GDM1 (cell line): ENCODE data around the gene UBAP2L.
A peak's percentile ranks its signal among the peaks of the same experiment; 100 is the strongest.
"Not testable (repeated sequence)": the region's sequence is repeated elsewhere in the genome, so short reads cannot be mapped to it uniquely, and the experiment has no call there.

ENCODE experiments used
- DNase-seq: peaks from one replicate; lab custom pipeline; 2025; lab: John Stamatoyannopoulos, UW

UBAP2L gene

GRCh38 chr1:154205778-154206177 is 15.0 kb upstream of the UBAP2L start:
- not testable (repeated sequence) for DNase-seq

GRCh38 chr1:154206196-154206595 is 14.6 kb upstream of the UBAP2L start, which contains the start of gene CFAP141:
CFAP141 (minus strand) TSS chr1:154206333; CDS start chr1:154206307, 26 bp downstream.
- DNase-seq: no peak

- no peak for DNase-seq
Measured at GRCh38 chr1:154207262-154207661, 13.5 kb upstream of the UBAP2L start.

GRCh38 chr1:154208677-154209388 is 11.9 kb upstream of the UBAP2L start:
- no peak for DNase-seq

GRCh38 chr1:154212083-154212482 is 8.7 kb upstream of the UBAP2L start:
- DNase-seq: no peak

- no peak for DNase-seq
Measured at GRCh38 chr1:154213274-154213673, 7.5 kb upstream of the UBAP2L start.

GRCh38 chr1:154218545-154218944 is 2.2 kb upstream of the UBAP2L start:
- DNase-seq: no peak

GRCh38 chr1:154219541-154219940 is 1.2 kb upstream of the UBAP2L start:
- no peak for DNase-seq

- DNase-seq: no peak
Measured at GRCh38 chr1:154220970-154221277, 169 bp downstream of the UBAP2L start.

GRCh38 chr1:154221278-154222001 is 685 bp downstream of the UBAP2L start:
- DNase-seq: peak; percentile 31

- DNase-seq: no peak
Measured at GRCh38 chr1:154222518-154222917, 1.8 kb downstream of the UBAP2L start.

GRCh38 chr1:154222918-154223317 is 2.2 kb downstream of the UBAP2L start:
- no peak for DNase-seq

- no peak for DNase-seq
Measured at GRCh38 chr1:154223621-154224020, 2.9 kb downstream of the UBAP2L start.

GRCh38 chr1:154225370-154225769 is 4.6 kb downstream of the UBAP2L start:
- no peak for DNase-seq

GRCh38 chr1:154231112-154231511 is 10.4 kb downstream of the UBAP2L start:
- not testable (repeated sequence) for DNase-seq

GRCh38 chr1:154233127-154233526 is 12.4 kb downstream of the UBAP2L start:
- DNase-seq: not testable (repeated sequence)

- DNase-seq: no peak
Measured at GRCh38 chr1:154236855-154237254, 16.1 kb downstream of the UBAP2L start.

GRCh38 chr1:154237435-154237834 is 16.7 kb downstream of the UBAP2L start:
- no peak for DNase-seq

- no peak for DNase-seq
Measured at GRCh38 chr1:154237880-154238506, 17.2 kb downstream of the UBAP2L start.

GRCh38 chr1:154239491-154239890 is 18.7 kb downstream of the UBAP2L start:
- DNase-seq: no peak

GRCh38 chr1:154240294-154240833 is 19.6 kb downstream of the UBAP2L start:
- DNase-seq: no peak

- DNase-seq: no peak
Measured at GRCh38 chr1:154241703-154242351, 21.1 kb downstream of the UBAP2L start.
